Keratinocyte (primary cell): Measurements from ENCODE around the gene DNAH17. TPM values are rescaled to one million over a fixed set of nuclear protein-coding genes. Genes with fewer than 3 reads are reported as not detected.
A peak's percentile ranks its signal among the peaks of the same experiment; 100 is the strongest.

Experiments
- DNase-seq: peaks from one replicate; pipeline ENCODE4 v3.0.0-alpha.2; 2011; ENCODE audit warnings: low read depth, missing footprints, low spot score
- FAIRE-seq: peaks from 2 replicates; lab custom pipeline; 2011; peaks lifted over from hg19 to GRCh38; lab: Jason Lieb, UNC
- H2AFZ ChIP-seq: 2 replicates; pipeline ENCODE4 v1.6.0; 2012; ENCODE audit warnings: low read length, control low read depth, inconsistent platforms; ENCODE audit not compliant: control insufficient read depth
- H3K27ac ChIP-seq: 2 replicates; pipeline ENCODE4 v1.5.1; 2011; ENCODE audit warnings: low read length; ENCODE audit not compliant: control insufficient read depth, insufficient read depth
- H3K27me3 ChIP-seq: 3 replicates; pipeline ENCODE4 v1.6.0; 2011; ENCODE audit warnings: low read length; ENCODE audit not compliant: control insufficient read depth, insufficient read depth; ENCODE audit errors: extremely low read depth
- H3K36me3 ChIP-seq, 2 experiments: 2 replicates in 1 of 2; 3 replicates in 1 of 2; pipeline ENCODE4 v1.5.1; 2011; ENCODE audit warnings: low read length in 2 of 2, mild to moderate bottlenecking in 1 of 2; ENCODE audit not compliant: control insufficient read depth in 2 of 2, insufficient read depth in 2 of 2; ENCODE audit errors: extremely low read depth in 1 of 2
- H3K4me1 ChIP-seq: 3 replicates; pipeline ENCODE4 v1.5.1; 2011; ENCODE audit warnings: low read length; ENCODE audit not compliant: control insufficient read depth, insufficient read depth; ENCODE audit errors: extremely low read depth
- H3K4me2 ChIP-seq: 3 replicates; pipeline ENCODE4 v1.6.0; 2011; ENCODE audit warnings: low read depth, low read length; ENCODE audit not compliant: control insufficient read depth, insufficient read depth; ENCODE audit errors: extremely low read depth
- H3K4me3 ChIP-seq, 3 experiments: fragments of 200-600 bp in 1 of 3; sonication (generic) in 1 of 3; 2 replicates in 2 of 3; 3 replicates in 1 of 3; pipeline ENCODE4 v1.5.1; 2011 to 2016; ENCODE audit warnings: low read length in 3 of 3, mild to moderate bottlenecking in 3 of 3, control low read depth in 2 of 3, inconsistent platforms in 1 of 3, low read depth in 1 of 3, mixed read lengths in 1 of 3, mixed run types in 1 of 3, moderate library complexity in 1 of 3; ENCODE audit not compliant: control insufficient read depth in 2 of 3, insufficient read depth in 2 of 3; ENCODE audit errors: extremely low read depth in 1 of 3
- H3K79me2 ChIP-seq: 2 replicates; pipeline ENCODE4 v1.6.0; 2012; ENCODE audit warnings: low read length; ENCODE audit not compliant: control insufficient read depth, insufficient read depth
- H3K9ac ChIP-seq: 3 replicates; pipeline ENCODE4 v1.6.0; 2011; ENCODE audit warnings: low read length; ENCODE audit not compliant: control insufficient read depth, insufficient read depth; ENCODE audit errors: extremely low read depth
- H3K9me1 ChIP-seq: 3 replicates; pipeline ENCODE4 v1.6.0; 2011; ENCODE audit warnings: low read length; ENCODE audit not compliant: control insufficient read depth, insufficient read depth; ENCODE audit errors: extremely low read depth
- H3K9me3 ChIP-seq: 2 replicates; pipeline ENCODE4 v1.5.1; 2012; ENCODE audit warnings: low read depth, low read length; ENCODE audit not compliant: control insufficient read depth
- H4K20me1 ChIP-seq: 3 replicates; pipeline ENCODE4 v1.6.0; 2011; ENCODE audit warnings: low read length; ENCODE audit not compliant: control insufficient read depth, insufficient read depth; ENCODE audit errors: extremely low read depth
- CTCF ChIP-seq, 3 experiments: IDR thresholded peaks in 1 of 3; conservative IDR thresholded peaks in 1 of 3; optimal IDR thresholded peaks in 1 of 3; 2 replicates in 2 of 3; 3 replicates in 1 of 3; pipeline versions ENCODE3 to v1.5.1; 2011; ENCODE audit warnings: low read length in 3 of 3, mild to moderate bottlenecking in 3 of 3, moderate library complexity in 2 of 3, control low read depth in 1 of 3, inconsistent platforms in 1 of 3; ENCODE audit not compliant: insufficient read depth in 2 of 3; ENCODE audit errors: extremely low read depth in 1 of 3
- EZH2 ChIP-seq: IDR thresholded peaks from one replicate; pipeline ENCODE4 v1.6.1; 2012; ENCODE audit warnings: inconsistent platforms, mild to moderate bottlenecking, low read length, moderate library complexity
- dilution Hi-C: fragments of 300-500 bp; cut with MboI; formaldehyde crosslinking; loops from one replicate; pipeline ENCODE4 v1.7.0; 2020; ENCODE audit warnings: low sequenced_read_pairs; ENCODE audit not compliant: extremely low pct_ligation_motif_present
- polyA plus RNA-seq, 5 experiments: library from polyadenylated mRNA; depleted of rRNA in 3 of 5; stranded (reverse) in 3 of 5; stranded (forward) in 1 of 5; unstranded in 1 of 5; fragments of >200 nt; gene quantifications; 1 replicate in 1 of 5; 2 replicates in 3 of 5; 3 replicates in 1 of 5; pipeline versions ENCODE4 v1.2.1 to v1.2.3, GENCODE V29; 2011 to 2012; ENCODE audit warnings: missing spikeins in 2 of 5, low read depth in 1 of 5, low replicate concordance in 1 of 5

DNAH17 gene
- polyA plus RNA-seq, 1 donor (not counting 4 experiments of a cell fraction or from before 2014, with no cell fraction given): 0.16 TPM

GRCh38 chr17:78488867-78489634, 88.1 kb downstream of the DNAH17 start:
- no peak overlapping the region for H3K9ac ChIP-seq
- no peak overlapping the region for H3K4me2 ChIP-seq
- no peak overlapping the region for H3K27ac ChIP-seq
- H3K79me2 ChIP-seq: no peaks in the 10 kb centered on the region
- dilution Hi-C loops: no loop called here
- H2AFZ ChIP-seq: no peak overlapping the region
- H3K27me3 ChIP-seq: no peaks in the 10 kb centered on the region
- H3K9me3 ChIP-seq: no peaks in the 10 kb centered on the region
- H3K36me3 ChIP-seq: no peaks in the 10 kb centered on the region
- H3K9me1 ChIP-seq: no peaks in the 10 kb centered on the region
- TF ChIP-seq CTCF (optimal IDR thresholded peaks at IDR 0.05 in 1 of 3, IDR thresholded peaks at IDR 0.05 in 1 of 3, conservative IDR thresholded peaks at IDR 0.05 in 1 of 3; ENCODE audit: extremely low read depth in 1 of 3, insufficient read depth in 2 of 3, low read length in 3 of 3) (peak; percentile 20 to 68 (median 50)), EZH2 (no peak)
- FAIRE-seq (no peak), DNase-seq (no peak)
- H3K4me3 ChIP-seq: no peak overlapping the region
- no peaks in the 10 kb centered on the region for H3K4me1 ChIP-seq
- no peaks in the 10 kb centered on the region for H4K20me1 ChIP-seq

GRCh38 chr17:78488156-78488555, 89.0 kb downstream of the DNAH17 start:
- DNase-seq (no peak), FAIRE-seq (no peak)
- TF ChIP-seq EZH2 (no peak), CTCF (optimal IDR thresholded peaks at IDR 0.05 in 1 of 3, IDR thresholded peaks at IDR 0.05 in 1 of 3, conservative IDR thresholded peaks at IDR 0.05 in 1 of 3; ENCODE audit: extremely low read depth in 1 of 3, insufficient read depth in 2 of 3, low read length in 3 of 3) (no peak)
- Histone ChIP-seq H3K36me3 (no peaks in the 10 kb centered on the region), H4K20me1 (no peaks in the 10 kb centered on the region), H3K4me2 (no peak overlapping the region), H3K27ac (no peak overlapping the region), H3K79me2 (no peaks in the 10 kb centered on the region), H3K9me3 (no peaks in the 10 kb centered on the region), H3K9me1 (no peaks in the 10 kb centered on the region), H3K4me3 (no peak overlapping the region), H2AFZ (no peak overlapping the region), H3K4me1 (no peaks in the 10 kb centered on the region), H3K27me3 (no peaks in the 10 kb centered on the region), H3K9ac (no peak overlapping the region)
- dilution Hi-C loops: no loop called here
